Neuron (in vitro differentiated cells): Measurements from ENCODE around the gene JAKMIP3.

ENCODE experiments used
- H2AFZ ChIP-seq: one replicate; pipeline ENCODE4 v1.6.1; 2013; ENCODE audit warnings: low read depth, mild to moderate bottlenecking, inconsistent platforms, low read length, moderate library complexity
- H3K27me3 ChIP-seq: one replicate; pipeline ENCODE4 v1.6.1; 2013; ENCODE audit warnings: low read length; ENCODE audit not compliant: insufficient read depth
- H3K36me3 ChIP-seq: one replicate; pipeline ENCODE4 v1.6.1; 2013; ENCODE audit warnings: low read length; ENCODE audit not compliant: insufficient read depth
- H3K4me1 ChIP-seq: one replicate; pipeline ENCODE4 v1.6.1; 2013; ENCODE audit warnings: low read length; ENCODE audit not compliant: insufficient read depth
- H3K4me3 ChIP-seq: 2 replicates; pipeline ENCODE4 v1.5.1; 2013; ENCODE audit warnings: mild to moderate bottlenecking, low read length, moderate library complexity
- H3K9me3 ChIP-seq: one replicate; pipeline ENCODE4 v1.6.1; 2013; ENCODE audit warnings: low read length

The JAKMIP3 gene

GRCh38 chr10:132050191-132050590 lies 15.6 kb upstream of the JAKMIP3 start:
- Histone ChIP-seq H3K9me3 (peaks cover 12% of the 10 kb centered on the region), H2AFZ (no peak overlapping the region), H3K27me3 (peaks cover 1% of the 10 kb centered on the region), H3K4me3 (no peak overlapping the region), H3K4me1 (no peaks in the 10 kb centered on the region), H3K36me3 (no peaks in the 10 kb centered on the region)

GRCh38 chr10:132052124-132052523 lies 13.6 kb upstream of the JAKMIP3 start:
- H3K4me3 ChIP-seq, result no peak overlapping the region
- H3K4me1 ChIP-seq, result no peaks in the 10 kb centered on the region
- H3K36me3 ChIP-seq, result no peaks in the 10 kb centered on the region
- H3K9me3 ChIP-seq, result peaks cover 12% of the 10 kb centered on the region
- no peak overlapping the region for H2AFZ ChIP-seq
- no peaks in the 10 kb centered on the region for H3K27me3 ChIP-seq

- H2AFZ ChIP-seq, result no peak overlapping the region
- H3K4me1 ChIP-seq, result no peaks in the 10 kb centered on the region
- peaks cover 12% of the 10 kb centered on the region for H3K9me3 ChIP-seq
- H3K4me3 ChIP-seq, result no peak overlapping the region
- no peaks in the 10 kb centered on the region for H3K27me3 ChIP-seq
- no peaks in the 10 kb centered on the region for H3K36me3 ChIP-seq
Observed at GRCh38 chr10:132054564-132054963, 11.2 kb upstream of the JAKMIP3 start.

GRCh38 chr10:132055616-132056015 lies 10.1 kb upstream of the JAKMIP3 start:
- no peaks in the 10 kb centered on the region for H3K27me3 ChIP-seq
- no peak overlapping the region for H3K4me3 ChIP-seq
- peaks cover 12% of the 10 kb centered on the region for H3K9me3 ChIP-seq
- no peaks in the 10 kb centered on the region for H3K36me3 ChIP-seq
- H2AFZ ChIP-seq, result no peak overlapping the region
- H3K4me1 ChIP-seq, result no peaks in the 10 kb centered on the region

DNA sequence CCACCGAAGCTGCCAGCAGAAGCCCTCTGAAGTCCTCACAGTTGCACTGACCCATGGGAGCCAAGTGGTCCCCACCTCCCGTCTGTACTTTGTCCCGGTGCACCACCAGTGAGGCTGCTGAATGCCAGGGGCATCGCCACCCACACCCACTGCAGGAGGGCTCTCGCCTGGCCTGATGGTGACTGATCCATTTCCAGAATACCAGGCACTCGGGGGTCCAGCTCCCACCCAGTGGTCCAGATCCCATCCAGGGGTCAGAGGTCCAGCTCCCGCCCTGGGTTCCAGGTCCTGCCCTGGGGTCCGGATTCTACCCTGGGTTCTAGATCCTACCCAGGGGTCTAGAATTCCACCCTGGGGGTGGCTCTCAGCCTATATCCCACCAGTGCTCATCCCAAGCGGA lies 9.1 kb upstream of the JAKMIP3 start:
- Histone ChIP-seq H3K27me3 (peaks cover 4% of the 10 kb centered on the region), H3K4me1 (no peaks in the 10 kb centered on the region), H3K9me3 (peaks cover 12% of the 10 kb centered on the region), H3K36me3 (no peaks in the 10 kb centered on the region), H2AFZ (no peak overlapping the region), H3K4me3 (no peak overlapping the region)

GRCh38 chr10:132057191-132057681 lies 8.5 kb upstream of the JAKMIP3 start:
- Histone ChIP-seq H3K36me3 (no peaks in the 10 kb centered on the region), H2AFZ (no peak overlapping the region), H3K4me3 (no peak overlapping the region), H3K27me3 (peaks cover 4% of the 10 kb centered on the region), H3K9me3 (peaks cover 7% of the 10 kb centered on the region), H3K4me1 (no peaks in the 10 kb centered on the region)

- no peak overlapping the region for H3K4me3 ChIP-seq
- no peaks in the 10 kb centered on the region for H3K36me3 ChIP-seq
- no peaks in the 10 kb centered on the region for H3K4me1 ChIP-seq
- H3K27me3 ChIP-seq, result peaks cover 10% of the 10 kb centered on the region
- no peak overlapping the region for H2AFZ ChIP-seq
- H3K9me3 ChIP-seq, result peaks cover 3% of the 10 kb centered on the region
Observed at GRCh38 chr10:132058111-132058745, 7.5 kb upstream of the JAKMIP3 start.

- H3K4me1 ChIP-seq, result no peaks in the 10 kb centered on the region
Observed at GRCh38 chr10:132058793-132059759, 6.7 kb upstream of the JAKMIP3 start.

GRCh38 chr10:132059760-132060508 lies 5.8 kb upstream of the JAKMIP3 start:
- H3K36me3 ChIP-seq, result no peaks in the 10 kb centered on the region
- no peak overlapping the region for H2AFZ ChIP-seq
- no peak overlapping the region for H3K4me3 ChIP-seq
- no peaks in the 10 kb centered on the region for H3K4me1 ChIP-seq
- no peaks in the 10 kb centered on the region for H3K9me3 ChIP-seq
- peaks cover 13% of the 10 kb centered on the region for H3K27me3 ChIP-seq

More at GRCh38 chr10:132058793-132059759, 6.7 kb upstream of the JAKMIP3 start:
- no peaks in the 10 kb centered on the region for H3K9me3 ChIP-seq
- H3K4me3 ChIP-seq, result no peak overlapping the region
- peaks cover 10% of the 10 kb centered on the region for H3K27me3 ChIP-seq
- H3K36me3 ChIP-seq, result no peaks in the 10 kb centered on the region
- H2AFZ ChIP-seq, result no peak overlapping the region

- peaks cover 19% of the 10 kb centered on the region for H3K27me3 ChIP-seq
- H3K4me3 ChIP-seq, result no peak overlapping the region
- H2AFZ ChIP-seq, result no peak overlapping the region
- H3K36me3 ChIP-seq, result no peaks in the 10 kb centered on the region
- H3K4me1 ChIP-seq, result peaks cover 5% of the 10 kb centered on the region
- H3K9me3 ChIP-seq, result no peaks in the 10 kb centered on the region
Observed at GRCh38 chr10:132061030-132061429, 4.7 kb upstream of the JAKMIP3 start.

GRCh38 chr10:132061465-132061864 lies 4.3 kb upstream of the JAKMIP3 start:
- peaks cover 10% of the 10 kb centered on the region for H3K4me1 ChIP-seq
- H3K27me3 ChIP-seq, result peaks cover 20% of the 10 kb centered on the region
- H3K9me3 ChIP-seq, result no peaks in the 10 kb centered on the region
- H3K4me3 ChIP-seq, result no peak overlapping the region
- H3K36me3 ChIP-seq, result no peaks in the 10 kb centered on the region
- no peak overlapping the region for H2AFZ ChIP-seq

- Histone ChIP-seq H3K27me3 (peaks cover 26% of the 10 kb centered on the region), H3K9me3 (no peaks in the 10 kb centered on the region)
Observed at GRCh38 chr10:132062116-132062515, 3.6 kb upstream of the JAKMIP3 start.

More at GRCh38 chr10:132062116-132062515, 3.6 kb upstream of the JAKMIP3 start:
- Histone ChIP-seq H3K4me1 (peaks cover 11% of the 10 kb centered on the region), H3K36me3 (no peaks in the 10 kb centered on the region), H3K4me3 (no peak overlapping the region), H2AFZ (no peak overlapping the region)
